ENCODE measurements around the gene TRPM5. TPM values are rescaled to one million over a fixed set of nuclear protein-coding genes. Genes with fewer than 3 reads are reported as not detected.

The TRPM5 gene
- polyA plus RNA-seq, 1 donor (not counting 4 experiments of a cell fraction or from before 2014, with no cell fraction given): not detected

GRCh38 chr11:2470495-2470894 is 26.2 kb upstream of the TRPM5 start:
- DNase-seq (ENCODE audit: low read depth, low spot score): no peak
- Histone ChIP-seq H3K4me3 (ENCODE audit: control insufficient read depth in 2 of 3, extremely low read depth in 1 of 3, insufficient read depth in 2 of 3, low read depth in 1 of 3, low read length in 3 of 3) (no peak overlapping the region), H3K27me3 (ENCODE audit: control insufficient read depth, extremely low read depth, insufficient read depth, low read length) (no peaks in the 10 kb centered on the region)

GRCh38 chr11:2468363-2469235 is 24.3 kb upstream of the TRPM5 start:
- H3K27me3 ChIP-seq (ENCODE audit: control insufficient read depth, extremely low read depth, insufficient read depth, low read length): peaks cover 4% of the 10 kb centered on the region
- DNase-seq (ENCODE audit: low read depth, low spot score): no peak
- H2AFZ ChIP-seq (ENCODE audit: control insufficient read depth, low read length): no peak overlapping the region
- no peaks in the 10 kb centered on the region for H4K20me1 ChIP-seq (ENCODE audit: control insufficient read depth, extremely low read depth, insufficient read depth, low read length)
- H3K9me3 ChIP-seq (ENCODE audit: control insufficient read depth, low read depth, low read length): no peaks in the 10 kb centered on the region
- TF ChIP-seq EZH2 (IDR thresholded peaks at IDR 0.05; ENCODE audit: low read length) (no peak), CTCF (optimal IDR thresholded peaks at IDR 0.05 in 1 of 3, IDR thresholded peaks at IDR 0.05 in 1 of 3, conservative IDR thresholded peaks at IDR 0.05 in 1 of 3; ENCODE audit: extremely low read depth in 1 of 3, insufficient read depth in 2 of 3, low read length in 3 of 3) (no peak)
- no peaks in the 10 kb centered on the region for H3K36me3 ChIP-seq (ENCODE audit: control insufficient read depth in 2 of 2, extremely low read depth in 1 of 2, insufficient read depth in 2 of 2, low read length in 2 of 2)
- H3K9me1 ChIP-seq (ENCODE audit: control insufficient read depth, extremely low read depth, insufficient read depth, low read length): no peaks in the 10 kb centered on the region
- dilution Hi-C loops (cut with MboI; ENCODE audit: extremely low pct_ligation_motif_present, low sequenced_read_pairs): no loop called here
- no peaks in the 10 kb centered on the region for H3K79me2 ChIP-seq (ENCODE audit: control insufficient read depth, insufficient read depth, low read length)
- no peak for FAIRE-seq
- no peak overlapping the region for H3K9ac ChIP-seq (ENCODE audit: control insufficient read depth, extremely low read depth, insufficient read depth, low read length)
- H3K4me1 ChIP-seq (ENCODE audit: control insufficient read depth, extremely low read depth, insufficient read depth, low read length): no peaks in the 10 kb centered on the region
- H3K4me3 ChIP-seq (ENCODE audit: control insufficient read depth in 2 of 3, extremely low read depth in 1 of 3, insufficient read depth in 2 of 3, low read depth in 1 of 3, low read length in 3 of 3): no peak overlapping the region
- H3K27ac ChIP-seq (ENCODE audit: control insufficient read depth, insufficient read depth, low read length): no peak overlapping the region
- no peak overlapping the region for H3K4me2 ChIP-seq (ENCODE audit: control insufficient read depth, extremely low read depth, insufficient read depth, low read depth, low read length)

More at GRCh38 chr11:2470495-2470894, 26.2 kb upstream of the TRPM5 start:
- Histone ChIP-seq H4K20me1 (ENCODE audit: control insufficient read depth, extremely low read depth, insufficient read depth, low read length) (no peaks in the 10 kb centered on the region), H3K4me1 (ENCODE audit: control insufficient read depth, extremely low read depth, insufficient read depth, low read length) (no peaks in the 10 kb centered on the region), H3K4me2 (ENCODE audit: control insufficient read depth, extremely low read depth, insufficient read depth, low read depth, low read length) (no peak overlapping the region), H3K36me3 (ENCODE audit: control insufficient read depth in 2 of 2, extremely low read depth in 1 of 2, insufficient read depth in 2 of 2, low read length in 2 of 2) (no peaks in the 10 kb centered on the region), H2AFZ (ENCODE audit: control insufficient read depth, low read length) (no peak overlapping the region), H3K9me3 (ENCODE audit: control insufficient read depth, low read depth, low read length) (no peaks in the 10 kb centered on the region), H3K9me1 (ENCODE audit: control insufficient read depth, extremely low read depth, insufficient read depth, low read length) (no peaks in the 10 kb centered on the region), H3K27ac (ENCODE audit: control insufficient read depth, insufficient read depth, low read length) (no peak overlapping the region), H3K79me2 (ENCODE audit: control insufficient read depth, insufficient read depth, low read length) (no peaks in the 10 kb centered on the region), H3K9ac (ENCODE audit: control insufficient read depth, extremely low read depth, insufficient read depth, low read length) (no peak overlapping the region)
- TF ChIP-seq EZH2 (IDR thresholded peaks at IDR 0.05; ENCODE audit: low read length) (no peak), CTCF (optimal IDR thresholded peaks at IDR 0.05 in 1 of 3, IDR thresholded peaks at IDR 0.05 in 1 of 3, conservative IDR thresholded peaks at IDR 0.05 in 1 of 3; ENCODE audit: extremely low read depth in 1 of 3, insufficient read depth in 2 of 3, low read length in 3 of 3) (no peak)
- FAIRE-seq: no peak
- dilution Hi-C loops (cut with MboI; ENCODE audit: extremely low pct_ligation_motif_present, low sequenced_read_pairs): no loop called here
